Vagina (tissue), 2 donors: Measurements from ENCODE around the gene CREBL2. TPM values are rescaled to one million over a fixed set of nuclear protein-coding genes. Genes with fewer than 3 reads are reported as not detected.
"Not testable (repeated sequence)": the region's sequence is repeated elsewhere in the genome, so short reads cannot be mapped to it uniquely, and the experiment has no call there.

Source experiments
- DNase-seq, 2 donors: peaks; one replicate each; pipeline ENCODE4 v3.0.0-alpha.2; 2017; ENCODE audit errors: extremely low spot score in 2 of 2
- H3K27ac ChIP-seq: fragments of 200-600 bp; sonication (generic); one replicate; pipeline ENCODE4 v1.5.1; 2019
- H3K27me3 ChIP-seq: fragments of 200-600 bp; sonication (generic); one replicate; pipeline ENCODE4 v1.5.1; 2019
- H3K36me3 ChIP-seq, 2 donors: fragments of 200-600 bp; sonication (generic); one replicate each; pipeline ENCODE4 v1.5.1; 2017 to 2019
- H3K4me1 ChIP-seq: fragments of 200-600 bp; sonication (generic); one replicate; pipeline ENCODE4 v1.5.1; 2019
- H3K4me3 ChIP-seq, 2 donors: fragments of 200-600 bp; sonication (generic); 1 replicate in 1 of 2; 2 replicates in 1 of 2; pipeline ENCODE4 v1.5.1; 2016 to 2019
- H3K9me3 ChIP-seq: fragments of 200-600 bp; sonication (generic); one replicate; pipeline ENCODE4 v1.5.1; 2019
- CTCF ChIP-seq, 3 experiments: fragments of 450-650 bp in 2 of 3; fragments of 200-600 bp in 1 of 3; sonication (generic) in 1 of 3; IDR thresholded peaks; one replicate each; pipeline ENCODE4 v1.5.1; 2017 to 2019; ENCODE audit warnings: antibody characterized with exemption in 3 of 3, mild to moderate bottlenecking in 2 of 3, moderate library complexity in 2 of 3
- POLR2A ChIP-seq, 2 donors: fragments of 450-650 bp; IDR thresholded peaks; one replicate each; pipeline ENCODE4 v1.6.1; 2017; ENCODE audit warnings: antibody characterized with exemption in 2 of 2, mild to moderate bottlenecking in 2 of 2, moderate library complexity in 2 of 2
- POLR2AphosphoS5 ChIP-seq, 2 donors: sonication (generic); formaldehyde crosslinking; IDR thresholded peaks; one replicate each; pipeline ENCODE4 v1.9.0; 2017; ENCODE audit warnings: antibody characterized with exemption in 2 of 2, mild to moderate bottlenecking in 2 of 2, low read depth in 1 of 2; ENCODE audit not compliant: insufficient read depth in 1 of 2
- intact Hi-C: fragments of 100-400 bp; cut with DNase I; formaldehyde crosslinking; loops from one replicate; pipeline ENCODE4 v1.15.1; 2023
- total RNA-seq: library from RNA; depleted of rRNA; stranded (reverse); fragments of >200 nt; gene quantifications from one replicate; pipeline ENCODE4 v1.2.3, GENCODE V29; 2016

CREBL2 gene
- total RNA-seq, 1 donor from 2014 or later, result 29.0 TPM

GRCh38 chr12:12614342-12614741 lies 2.7 kb downstream of the CREBL2 start:
- TF ChIP-seq CTCF (IDR thresholded peaks at IDR 0.05) (no peak), POLR2AphosphoS5 (IDR thresholded peaks at IDR 0.05; ENCODE audit: insufficient read depth in 1 of 2, low read depth in 1 of 2) (no peak), POLR2A (IDR thresholded peaks at IDR 0.05) (no peak)
- no peak for DNase-seq
- Histone ChIP-seq H3K27ac (no peak overlapping the region), H3K4me1 (peaks cover 52% of the 10 kb centered on the region), H3K4me3 (no peak overlapping the region), H3K36me3 (no peaks in the 10 kb centered on the region), H3K27me3 (no peaks in the 10 kb centered on the region), H3K9me3 (no peaks in the 10 kb centered on the region)
- intact Hi-C loops, result no loop called here

- Histone ChIP-seq H3K36me3 (no peaks in the 10 kb centered on the region), H3K27me3 (no peaks in the 10 kb centered on the region), H3K4me3 (no peak overlapping the region), H3K27ac (no peak overlapping the region), H3K4me1 (peaks cover 56% of the 10 kb centered on the region), H3K9me3 (no peaks in the 10 kb centered on the region)
- TF ChIP-seq POLR2A (IDR thresholded peaks at IDR 0.05) (no peak), POLR2AphosphoS5 (IDR thresholded peaks at IDR 0.05; ENCODE audit: insufficient read depth in 1 of 2, low read depth in 1 of 2) (no peak), CTCF (IDR thresholded peaks at IDR 0.05) (no peak)
- intact Hi-C loops, result no loop called here
- DNase-seq, result no peak
Measured at GRCh38 chr12:12616512-12617310, 5.0 kb downstream of the CREBL2 start.

GRCh38 chr12:12618064-12618463 lies 6.4 kb downstream of the CREBL2 start:
- H3K27ac ChIP-seq, H3K27me3 ChIP-seq, H3K36me3 ChIP-seq, intact Hi-C loops, H3K9me3 ChIP-seq, H3K4me3 ChIP-seq, DNase-seq: not testable (repeated sequence)
- H3K4me1 ChIP-seq, result peaks cover 56% of the 10 kb centered on the region

- TF ChIP-seq CTCF (IDR thresholded peaks at IDR 0.05), result no peak
- TF ChIP-seq POLR2AphosphoS5 (IDR thresholded peaks at IDR 0.05; ENCODE audit: insufficient read depth in 1 of 2, low read depth in 1 of 2), result no peak
- TF ChIP-seq POLR2A (IDR thresholded peaks at IDR 0.05), result no peak
- Histone ChIP-seq H3K9me3 (no peaks in the 10 kb centered on the region), H3K4me3 (no peak overlapping the region), H3K4me1 (peaks cover 32% of the 10 kb centered on the region), H3K27me3 (no peaks in the 10 kb centered on the region), H3K27ac (no peak overlapping the region), H3K36me3 (no peaks in the 10 kb centered on the region)
- DNase-seq, result no peak
- intact Hi-C loops, result loop anchor here (5.0 kb wide), 1 partner anchor 709 kb away; no protein-coding TSS in a partner anchor
Measured at GRCh38 chr12:12620730-12621315, 9.1 kb downstream of the CREBL2 start.

- intact Hi-C loops, result loop anchor here (5.0 kb wide), 1 partner anchor 710 kb away; no protein-coding TSS in a partner anchor
- TF ChIP-seq CTCF (IDR thresholded peaks at IDR 0.05) (no peak), POLR2A (IDR thresholded peaks at IDR 0.05) (no peak), POLR2AphosphoS5 (IDR thresholded peaks at IDR 0.05; ENCODE audit: insufficient read depth in 1 of 2, low read depth in 1 of 2) (no peak)
- Histone ChIP-seq H3K4me1 (peaks cover 17% of the 10 kb centered on the region), H3K27me3 (no peaks in the 10 kb centered on the region), H3K27ac (no peak overlapping the region), H3K36me3 (no peaks in the 10 kb centered on the region), H3K9me3 (no peaks in the 10 kb centered on the region), H3K4me3 (no peak overlapping the region)
- DNase-seq, result no peak
Measured at GRCh38 chr12:12622418-12622817, 10.7 kb downstream of the CREBL2 start.
